Measurements from ENCODE around the gene C6orf47.
A peak's percentile ranks its signal among the peaks of the same experiment; 100 is the strongest.

Gene C6orf47

DNA sequence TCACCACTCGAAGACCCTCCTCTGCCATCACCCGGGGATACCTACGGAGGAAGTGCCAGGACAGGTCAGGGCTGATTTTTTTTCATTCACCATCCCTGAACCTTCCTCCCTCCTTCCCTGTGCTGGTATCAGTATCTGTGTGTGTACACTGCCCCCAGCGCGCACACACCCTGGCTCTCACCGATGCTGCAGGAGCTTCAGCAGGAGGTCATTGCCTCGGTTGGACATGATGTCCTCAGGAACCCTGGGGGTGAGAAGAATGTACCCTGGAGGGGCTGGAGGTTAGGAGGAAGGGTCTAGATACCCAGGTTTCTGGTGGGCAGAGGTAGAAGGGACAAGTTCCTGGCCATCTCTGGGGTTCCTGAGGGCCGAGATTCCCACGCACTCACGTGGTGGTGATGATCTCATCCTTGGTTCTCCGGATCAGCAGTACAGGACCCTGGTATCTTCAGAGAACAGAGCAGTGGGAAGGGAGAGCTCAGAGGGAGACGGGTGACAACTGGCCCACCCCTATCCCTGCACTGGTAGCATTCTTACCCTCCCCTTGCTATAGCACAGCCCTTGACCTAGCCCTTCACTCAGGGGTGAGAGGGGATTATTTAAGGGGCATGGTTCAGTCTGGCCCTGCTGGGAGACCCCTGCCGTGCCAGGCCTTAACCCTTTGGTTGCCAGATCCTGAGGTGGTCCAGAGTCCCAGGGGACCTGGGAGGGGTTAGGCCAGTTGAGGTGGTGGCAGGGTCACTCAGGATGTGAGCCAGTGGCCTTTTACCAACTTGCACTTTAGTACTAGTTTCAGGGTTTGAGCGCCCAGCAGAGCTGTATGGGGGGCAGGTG is 27.5 kb upstream of the C6orf47 start:
- no peak for DNase-seq

DNA sequence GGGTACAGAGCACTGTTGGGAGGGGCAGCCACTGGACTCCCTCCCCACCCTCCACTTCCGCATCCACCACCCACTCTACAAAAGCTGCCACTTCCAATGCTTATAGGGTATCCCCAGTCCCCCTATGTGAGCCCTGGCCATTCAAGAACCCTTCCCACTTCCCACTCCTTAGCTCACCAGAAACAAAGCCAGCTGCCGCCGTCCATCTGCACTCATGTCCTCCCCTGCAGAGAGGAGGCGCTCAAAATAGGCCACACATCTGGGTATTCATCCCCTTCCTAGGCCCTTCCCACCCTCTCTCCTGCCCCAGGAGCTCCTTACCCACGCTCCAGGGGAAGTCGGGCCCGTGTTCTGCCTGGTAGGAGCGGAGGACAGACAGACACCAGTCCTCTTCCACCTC is 26.7 kb upstream of the C6orf47 start:
- no peak for DNase-seq

DNA sequence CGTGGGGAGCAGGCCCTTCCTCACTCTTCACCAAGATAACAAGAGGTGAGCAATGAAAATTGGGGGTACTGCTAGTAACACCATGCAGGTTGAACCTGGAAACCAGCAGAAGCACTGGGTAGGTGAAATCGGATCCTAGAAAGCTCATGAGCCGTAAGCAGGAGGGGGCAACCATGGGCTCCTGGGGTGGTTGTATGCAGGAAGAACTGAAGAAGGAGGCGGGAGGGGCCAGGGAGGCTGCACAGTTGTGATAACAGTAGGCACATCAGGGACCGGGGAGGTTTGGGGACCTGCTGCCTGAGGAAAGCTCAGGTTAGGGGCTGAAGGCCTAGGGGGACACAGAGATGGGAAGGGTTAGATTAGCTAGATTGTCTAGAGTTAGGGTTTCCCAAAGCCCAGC is 25.9 kb upstream of the C6orf47 start:
- DNase-seq = no peak

DNA sequence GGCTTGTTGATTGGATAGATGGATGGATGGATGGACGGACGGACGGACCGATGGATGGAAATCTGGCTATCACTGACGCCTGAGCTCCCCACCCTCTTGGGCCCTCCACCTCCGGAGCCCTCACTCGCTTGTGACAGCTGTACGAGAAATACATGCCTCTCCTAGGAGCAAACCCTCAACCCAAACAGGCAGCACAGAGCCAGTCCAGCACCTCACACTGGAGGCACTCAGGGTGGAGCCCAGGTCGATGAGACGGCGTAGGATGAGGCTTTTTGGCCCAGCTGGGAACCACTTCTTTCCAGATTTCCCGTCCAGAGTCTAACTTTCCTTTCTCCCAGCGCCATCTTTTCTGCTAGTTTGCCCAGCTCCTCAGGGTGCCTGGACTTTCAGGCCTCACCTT is 23.0 kb upstream of the C6orf47 start:
- DNase-seq = no peak

DNA sequence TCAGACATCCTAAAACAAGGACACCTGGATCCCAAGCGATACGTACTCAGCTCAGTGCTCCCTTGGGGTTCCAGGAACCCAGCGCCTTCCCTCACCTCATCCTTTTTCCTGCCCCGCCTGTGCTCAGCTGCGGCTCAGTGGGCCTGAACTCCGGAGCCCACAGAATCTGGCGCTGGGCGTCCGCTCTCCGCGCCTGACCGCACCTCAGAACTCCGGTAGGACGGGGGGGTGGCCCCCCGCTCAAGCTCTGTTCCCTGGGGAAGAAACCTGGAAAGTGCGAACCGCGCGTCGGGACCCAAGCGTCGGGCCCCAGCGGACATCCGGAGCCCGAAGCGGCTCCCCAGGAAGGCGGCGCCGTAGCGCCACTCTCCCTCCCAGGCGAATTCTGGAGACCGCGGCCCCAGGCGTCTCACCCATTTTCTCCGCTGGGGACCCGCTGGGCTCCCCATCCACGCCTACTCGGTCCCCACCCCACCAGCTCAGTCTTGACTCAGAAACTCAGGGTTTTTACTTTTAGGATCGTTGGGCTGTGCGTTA is 20.6 kb upstream of the C6orf47 start:
- DNase-seq = peak; percentile 48

DNA sequence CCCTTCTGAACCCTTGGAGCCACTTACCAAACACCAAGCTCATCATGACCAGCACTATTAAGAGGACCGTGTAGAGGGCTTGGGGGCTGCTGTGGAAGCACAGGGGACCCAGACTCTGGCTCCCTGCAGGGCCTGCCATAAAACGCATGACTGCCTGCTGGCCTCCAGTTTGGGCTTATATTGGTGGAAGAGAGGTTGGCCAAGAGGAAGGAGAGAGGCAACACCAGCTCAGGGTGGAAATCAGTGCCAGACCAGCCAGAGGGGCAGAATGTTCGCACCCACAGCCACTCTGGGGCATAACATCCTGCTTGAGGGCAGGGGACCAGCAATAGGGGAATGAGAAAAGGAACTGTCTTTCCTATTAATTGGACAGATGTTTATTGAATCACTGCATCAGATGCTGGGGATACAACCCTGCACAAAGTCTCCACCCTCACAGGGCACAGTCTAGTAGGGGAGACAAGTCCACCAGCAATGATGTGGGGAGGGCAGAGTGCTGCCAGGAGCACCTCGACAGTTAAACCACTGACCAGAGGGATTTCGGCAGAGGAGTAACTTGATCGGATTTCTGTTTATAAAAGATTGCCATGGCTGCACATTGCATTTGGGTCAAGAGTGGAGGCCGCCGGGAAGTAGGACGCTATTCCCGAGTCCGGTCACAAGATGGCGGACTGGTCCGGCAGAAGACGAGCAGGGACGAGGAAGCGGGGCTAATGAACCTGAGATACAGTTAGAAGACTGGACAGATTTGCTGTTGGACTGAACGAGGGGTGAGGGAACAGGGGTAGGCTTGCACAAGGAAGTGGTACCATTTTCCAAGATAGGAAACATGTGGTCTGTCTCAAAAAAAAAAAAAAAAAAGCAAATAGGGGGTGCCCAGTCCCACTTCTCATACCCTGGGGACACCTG is 19.9 kb upstream of the C6orf47 start, which contains the start of gene LY6G5C:
LY6G5C (minus strand) TSS at position 842 of the 909 bp plus-strand sequence; CDS start at position 148, 694 bp downstream.
- DNase-seq = peak; percentile 61

DNA sequence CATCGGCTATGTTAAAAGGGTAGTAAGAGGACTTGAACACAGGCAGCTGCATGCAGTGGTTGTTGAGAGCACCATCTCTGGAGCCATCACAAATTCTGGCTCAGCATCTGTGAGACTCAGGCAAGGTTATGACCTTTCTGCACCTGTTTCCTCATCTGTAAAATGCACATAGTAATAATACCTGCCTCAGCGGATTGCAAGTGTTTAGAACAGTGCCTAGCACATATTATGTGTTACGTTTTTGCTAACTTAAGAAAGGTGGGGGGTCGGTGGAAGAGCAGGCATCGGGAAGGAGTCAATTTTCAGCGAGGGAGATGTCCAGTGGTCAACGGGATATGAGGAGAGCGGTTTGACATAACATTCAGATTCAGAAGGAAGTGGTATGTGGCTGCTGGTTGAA is 17.4 kb upstream of the C6orf47 start:
- DNase-seq = no peak

DNA sequence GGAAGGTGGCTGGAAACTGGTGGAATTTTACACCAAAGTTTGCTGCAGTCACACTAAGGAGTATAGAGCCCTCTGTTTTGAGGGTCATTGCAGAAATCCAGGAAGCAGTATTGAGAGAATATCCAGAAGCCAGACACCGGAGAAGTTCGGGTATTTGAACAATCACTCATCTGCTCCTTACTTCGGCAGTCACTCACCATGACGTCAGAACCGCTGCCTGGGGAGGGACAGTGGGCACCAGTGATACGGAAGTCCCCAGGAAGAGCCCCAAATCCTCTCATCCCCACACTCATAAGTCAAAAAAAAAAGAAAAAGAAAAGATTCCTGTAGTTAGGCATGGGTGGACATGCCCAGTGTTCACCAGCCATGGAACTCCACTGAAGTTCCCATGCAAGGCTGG is 16.3 kb upstream of the C6orf47 start:
- DNase-seq = no peak

DNA sequence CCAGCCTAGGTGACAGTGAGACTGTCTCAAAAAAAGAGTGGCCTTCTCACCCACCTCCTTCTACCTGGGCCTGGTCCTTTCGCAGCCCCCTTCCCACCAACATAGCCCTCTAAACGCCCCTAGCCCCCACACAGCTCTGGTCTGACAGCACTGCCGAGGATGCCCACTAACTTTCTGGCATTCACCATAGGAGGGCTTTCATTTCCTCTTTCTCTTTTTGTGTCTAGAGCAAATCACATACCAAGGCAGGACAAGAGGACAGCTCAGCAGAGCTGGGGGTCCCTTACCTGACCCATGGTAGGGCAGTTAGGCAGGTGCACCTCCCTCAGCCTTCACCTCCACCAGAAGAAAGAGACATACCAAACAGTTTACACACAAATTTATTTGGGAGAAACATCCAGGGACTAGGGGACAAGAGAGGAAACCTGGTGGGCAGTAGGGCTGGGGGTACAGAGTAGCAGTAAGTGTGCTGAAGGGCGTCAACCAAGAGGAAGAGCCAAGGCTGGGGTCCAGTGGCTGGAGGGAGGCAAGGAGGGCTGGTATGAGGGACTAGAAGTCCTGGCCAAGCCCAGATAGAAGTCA is 15.8 kb upstream of the C6orf47 start:
- DNase-seq = no peak

DNA sequence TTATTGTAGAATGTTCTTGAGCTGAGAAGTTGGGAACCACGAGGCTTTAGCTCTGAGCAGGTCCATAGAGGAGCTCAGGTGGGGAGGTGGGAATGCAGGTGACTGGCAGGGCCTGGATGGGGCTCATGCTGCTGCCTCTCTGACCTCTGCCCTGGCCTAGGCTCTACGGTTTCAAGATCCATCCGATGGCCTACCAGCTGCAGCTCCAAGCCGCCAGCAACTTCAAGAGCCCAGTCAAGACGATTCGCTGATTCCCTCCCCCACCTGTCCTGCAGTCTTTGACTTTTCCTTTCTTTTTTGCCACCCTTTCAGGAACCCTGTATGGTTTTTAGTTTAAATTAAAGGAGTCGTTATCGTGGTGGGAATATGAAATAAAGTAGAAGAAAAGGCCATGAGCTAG is 9.1 kb upstream of the C6orf47 start, which contains the start of gene LY6G5B:
LY6G5B (plus strand) TSS at position 301 of the 400 bp plus-strand sequence. CDS start 975 bp downstream, outside the sequence.
- no peak for DNase-seq

DNA sequence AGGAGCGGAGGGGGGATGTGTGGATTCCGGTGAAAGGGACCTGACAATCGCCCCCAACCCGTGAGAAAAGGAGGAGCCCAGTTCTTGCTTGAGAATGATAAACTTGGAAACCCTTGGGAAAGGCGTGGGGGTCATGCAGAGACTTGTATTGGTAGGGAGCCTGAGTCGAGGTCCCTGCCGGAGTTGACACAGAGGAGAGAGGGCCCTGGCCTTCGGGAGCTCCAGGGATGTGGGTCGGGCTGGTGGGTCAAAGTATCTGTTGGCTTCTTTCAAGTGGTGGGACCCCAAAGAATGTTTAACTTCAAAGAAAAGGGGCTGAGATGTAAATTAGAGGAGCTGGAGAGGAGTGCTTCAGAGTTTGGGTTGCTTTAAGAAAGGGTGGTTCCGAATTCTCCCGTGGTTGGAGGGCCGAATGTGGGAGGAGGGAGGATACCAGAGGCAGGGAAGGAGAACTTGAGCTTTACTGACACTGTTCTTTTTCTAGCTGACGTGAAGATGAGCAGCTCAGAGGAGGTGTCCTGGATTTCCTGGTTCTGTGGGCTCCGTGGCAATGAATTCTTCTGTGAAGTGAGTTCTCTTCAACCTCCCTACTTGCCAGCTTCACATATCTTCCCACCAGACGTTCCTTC is 5.9 kb upstream of the C6orf47 start:
- DNase-seq = no peak

DNA sequence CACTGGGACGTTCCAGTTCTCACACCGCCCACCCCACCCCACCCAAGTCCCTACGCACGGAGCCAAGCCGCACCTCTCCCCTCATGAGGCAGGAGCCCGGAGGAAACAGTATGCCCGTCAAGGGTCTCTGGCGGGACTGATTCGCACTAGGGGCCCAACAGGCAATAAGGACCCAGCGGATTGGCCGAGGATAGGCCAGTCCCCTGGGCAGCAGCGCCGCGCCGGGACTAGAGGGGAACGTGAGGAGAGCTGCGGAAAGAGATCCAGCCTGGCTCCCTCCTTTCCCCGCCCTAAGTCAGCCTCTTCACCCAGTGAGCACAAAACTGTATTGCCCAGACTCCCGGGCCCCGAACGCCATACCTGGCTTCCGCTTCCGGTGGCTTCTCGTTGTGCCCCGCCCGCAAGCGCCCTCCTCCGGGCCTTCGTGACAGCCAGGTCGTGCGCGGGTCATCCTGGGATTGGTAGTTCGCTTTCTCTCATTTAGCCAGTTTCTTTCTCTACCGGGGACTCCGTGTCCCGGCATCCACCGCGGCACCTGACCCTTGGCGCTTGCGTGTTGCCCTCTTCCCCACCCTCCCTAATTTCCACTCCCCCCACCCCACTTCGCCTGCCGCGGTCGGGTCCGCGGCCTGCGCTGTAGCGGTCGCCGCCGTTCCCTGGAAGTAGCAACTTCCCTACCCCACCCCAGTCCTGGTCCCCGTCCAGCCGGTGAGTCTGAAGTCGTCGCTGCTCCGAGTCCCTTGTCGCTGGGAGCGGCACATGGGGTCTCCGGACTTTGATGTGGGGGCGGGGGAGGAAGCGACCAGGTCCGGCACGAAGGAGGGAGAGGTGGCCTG is 5.1 kb upstream of the C6orf47 start, which contains the start of gene CSNK2B:
CSNK2B (plus strand) TSS at position 580 of the 836 bp plus-strand sequence. CDS start 752 bp downstream, outside the sequence.
- DNase-seq = peak; percentile 97

DNA sequence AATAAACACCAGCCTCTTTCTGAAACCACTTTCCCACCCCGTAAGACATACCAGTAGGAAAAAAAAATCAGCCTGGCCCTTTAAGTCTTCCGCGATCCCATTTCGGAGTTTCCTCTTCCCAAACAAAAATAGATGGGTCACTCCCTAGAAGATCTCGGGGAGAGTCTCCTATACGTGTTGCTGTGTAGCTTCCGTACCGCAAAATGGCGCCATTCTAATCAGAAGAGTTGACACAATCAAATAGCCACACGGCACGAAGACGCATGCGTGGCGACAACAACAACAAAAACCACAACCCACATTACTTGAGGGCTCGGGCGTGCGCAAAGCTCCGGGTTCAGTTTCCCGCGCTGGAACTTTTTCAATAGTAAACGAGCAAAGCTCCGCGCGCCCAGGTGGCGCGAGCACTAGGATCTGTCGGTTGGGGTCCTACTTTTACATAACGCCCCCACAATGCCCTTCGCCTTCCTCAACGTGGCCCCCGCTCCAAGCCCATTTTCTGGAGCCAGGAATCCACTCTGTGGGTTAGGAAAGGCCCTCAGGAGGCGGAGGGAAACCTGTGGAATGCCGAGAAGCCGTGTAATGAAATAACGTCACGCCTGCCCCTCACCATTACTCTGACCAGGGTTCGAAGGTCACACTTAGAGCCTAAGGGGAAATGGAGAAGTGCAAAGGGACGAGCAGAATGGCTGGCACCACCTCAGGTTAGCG is 4.4 kb upstream of the C6orf47 start, which contains the start of gene GPANK1:
GPANK1 (minus strand) TSS at position 208 of the 711 bp plus-strand sequence. CDS start 519 bp downstream, outside the sequence.
- DNase-seq = peak; percentile 86

DNA sequence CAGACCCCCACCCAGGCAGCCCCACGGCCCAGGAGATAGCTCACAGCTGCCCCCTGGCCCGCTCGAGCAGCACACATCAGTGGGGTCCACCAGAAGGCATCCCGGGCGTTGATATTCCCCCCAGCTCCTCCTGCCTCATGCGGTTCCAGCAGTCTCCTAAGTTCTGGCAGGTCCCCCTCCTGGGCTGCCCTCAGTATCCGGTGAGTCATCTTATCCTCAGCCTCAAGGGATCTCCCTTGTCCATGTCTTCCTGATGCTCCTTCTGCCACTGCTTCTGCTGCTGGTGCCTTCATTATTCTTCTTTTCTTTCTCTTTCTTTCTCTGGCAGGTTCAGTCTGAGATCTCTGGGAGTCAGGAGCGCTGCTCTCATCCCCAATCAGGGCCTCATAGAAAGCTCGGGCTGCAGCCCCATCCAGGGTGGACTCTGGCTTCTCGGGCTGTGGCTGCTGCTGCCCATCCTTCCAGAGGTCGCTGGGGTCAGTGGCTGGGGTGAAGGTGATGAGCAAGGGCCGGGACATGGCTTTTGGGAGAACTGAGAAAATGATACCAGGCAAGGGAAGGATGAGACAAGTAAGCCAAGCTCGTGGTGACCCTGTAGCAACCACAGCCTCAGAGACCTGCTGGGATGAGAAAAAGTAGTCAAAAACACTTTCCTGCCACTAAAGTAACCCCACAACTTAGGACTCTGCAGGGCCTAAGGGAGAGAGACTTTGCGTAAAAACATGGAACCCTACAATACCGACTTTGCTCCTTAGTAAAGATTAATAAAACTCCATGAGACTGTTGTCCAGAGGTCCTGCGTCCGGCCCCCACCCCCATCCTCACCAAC is 3.6 kb upstream of the C6orf47 start:
- DNase-seq = no peak

DNA sequence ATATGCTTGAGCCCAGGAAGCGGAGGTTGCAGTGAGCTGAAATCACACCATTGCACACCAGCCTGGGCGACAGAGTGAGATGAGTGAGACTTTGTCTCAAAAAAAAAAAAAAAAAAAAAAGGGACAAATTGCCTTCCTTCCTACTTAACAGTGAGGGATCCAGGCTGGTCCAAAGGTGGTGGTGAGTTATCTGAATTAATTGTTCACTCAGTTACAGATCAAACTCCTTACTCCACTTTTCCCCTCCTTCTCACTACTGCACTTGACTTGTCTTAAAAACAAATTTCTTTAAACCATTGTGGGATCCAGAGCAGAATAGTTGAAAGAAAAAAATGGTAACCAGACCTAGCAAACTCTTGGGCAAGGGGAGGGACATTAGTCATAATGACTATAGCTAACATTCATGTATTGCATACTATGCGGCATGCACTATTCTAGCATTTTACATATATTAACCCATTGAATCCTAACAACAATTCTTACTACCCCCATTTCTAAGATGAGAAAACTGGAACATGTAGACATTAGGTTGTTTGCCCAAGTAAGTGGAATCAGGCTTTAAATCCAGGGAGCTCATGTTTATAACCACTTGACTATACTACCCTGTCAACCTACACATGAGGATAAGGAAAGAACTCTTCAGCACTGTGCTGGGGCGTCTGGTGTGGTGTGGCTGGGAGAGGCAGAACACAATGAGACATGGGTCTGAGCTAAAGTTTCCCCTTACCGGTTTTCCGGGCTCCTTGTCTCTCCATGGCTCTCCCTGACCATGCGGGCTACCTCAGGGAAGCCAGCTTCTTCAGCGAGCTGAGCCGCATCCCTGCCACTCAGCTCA is 2.8 kb upstream of the C6orf47 start:
- DNase-seq = no peak

DNA sequence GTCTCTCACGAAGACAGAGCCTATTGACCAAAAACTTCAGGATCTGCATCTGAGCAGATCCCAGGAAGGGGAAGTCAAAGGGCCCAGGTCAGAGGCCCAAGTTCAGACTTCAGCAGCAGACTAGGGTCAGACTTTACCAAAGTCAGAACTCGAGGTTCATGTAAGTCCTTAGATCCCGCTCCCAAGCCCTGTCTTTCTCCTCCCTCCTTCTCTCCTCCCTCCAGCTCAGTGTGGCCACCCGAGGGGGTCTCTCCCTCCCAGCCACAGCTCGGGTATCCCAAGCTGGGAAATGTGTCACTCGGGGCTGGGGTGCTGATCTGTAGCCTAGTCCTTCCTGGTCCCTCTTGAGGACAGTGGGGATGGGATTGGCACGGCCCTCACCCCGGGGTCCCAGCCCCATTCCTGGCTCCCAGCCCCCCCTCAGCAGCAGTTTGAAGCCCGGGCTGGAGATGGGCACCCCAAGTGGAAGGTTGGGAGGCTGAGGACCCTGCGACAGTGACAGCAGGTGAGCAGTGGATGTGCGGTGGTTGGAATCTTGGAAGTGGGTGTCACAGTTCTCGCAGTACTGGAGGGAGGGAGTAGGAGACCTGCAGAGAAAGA is 1.6 kb upstream of the C6orf47 start:
- no peak for DNase-seq

DNA sequence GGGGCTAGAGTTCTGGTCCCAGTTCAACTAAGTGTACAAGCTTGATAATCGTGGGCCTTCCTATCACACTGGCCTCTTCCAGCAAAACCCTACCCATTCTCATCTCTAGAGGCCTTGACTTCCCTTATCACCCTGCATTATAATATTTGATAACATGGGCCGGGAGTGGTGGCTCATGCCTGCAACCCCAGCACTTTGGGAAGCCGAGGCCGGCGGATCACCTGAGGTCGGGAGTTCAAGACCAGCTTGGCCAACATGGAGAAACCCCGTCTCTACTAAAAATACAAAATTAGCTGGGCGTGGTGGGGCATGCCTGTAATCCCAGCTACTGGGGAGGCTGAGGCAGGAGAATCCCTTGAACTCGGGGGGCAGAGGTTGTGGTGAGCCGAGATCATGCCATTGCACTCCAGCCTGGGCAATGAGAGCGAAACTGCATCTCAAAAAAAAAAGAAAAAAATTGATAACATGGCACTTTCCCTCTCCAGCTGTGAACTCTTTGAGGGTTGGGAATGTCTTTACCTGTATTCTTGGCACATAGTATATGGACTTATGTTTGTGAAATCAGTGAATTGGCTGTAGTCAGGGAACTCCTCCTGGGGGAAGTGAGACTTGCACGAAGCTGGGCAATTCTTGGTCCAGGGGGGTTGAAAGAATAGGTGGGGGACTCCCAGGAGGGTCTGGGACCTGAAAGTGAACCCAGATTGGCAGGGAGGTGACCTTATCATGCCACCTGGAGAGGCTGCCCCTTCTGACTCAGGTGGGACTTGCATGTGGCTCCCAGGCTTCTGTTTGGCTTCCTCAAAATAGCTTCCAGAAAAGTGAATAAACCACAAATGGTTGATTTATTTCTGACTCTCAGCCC is 915 bp upstream of the C6orf47 start:
- no peak for DNase-seq
